A673 (cell line): ENCODE data around the gene PGC. TPM values are rescaled to one million over a fixed set of nuclear protein-coding genes. Genes with fewer than 3 reads are reported as not detected.

Source experiments
- BruUV-seq: library from RNA; stranded (reverse); fragments of 400-500 nt; replicated peaks from 2 replicates; lab custom pipeline; 2021; lab: Mats Ljungman, UMichigan
- CTCF ChIA-PET: fragments of 300-600 bp; sonication (Branson Sonifier 250); formaldehyde crosslinking; loops from one replicate; lab custom pipeline; 2022; ENCODE audit warnings: antibody characterized with exemption; lab: Charles Lee
- POLR2A ChIA-PET: fragments of 300-600 bp; sonication (Branson Sonifier 250); formaldehyde crosslinking; loops from one replicate; lab custom pipeline; 2022; ENCODE audit warnings: antibody characterized with exemption; ENCODE audit not compliant: low non-redundant PET; lab: Charles Lee
- DNase-seq: peaks from one replicate; pipeline ENCODE4 v3.0.0-alpha.2; 2015; ENCODE audit warnings: low spot score
- H3K27ac ChIP-seq: fragments of 200-600 bp; sonication (generic); 2 replicates; pipeline ENCODE4 v1.5.1; 2016; ENCODE audit warnings: mixed run types, low read depth, mild to moderate bottlenecking, mixed read lengths, antibody characterized with exemption, low read length; ENCODE audit not compliant: poor library complexity, severe bottlenecking
- H3K27me3 ChIP-seq: fragments of 200-600 bp; sonication (generic); replicated peaks from 2 replicates; pipeline ENCODE4 v1.6.1; 2017; ENCODE audit warnings: mixed run types, low read depth, mild to moderate bottlenecking, mixed read lengths, antibody characterized with exemption, low read length; ENCODE audit not compliant: insufficient read depth, poor library complexity
- H3K36me3 ChIP-seq: fragments of 200-600 bp; sonication (generic); 2 replicates; pipeline ENCODE4 v1.6.1; 2016; ENCODE audit warnings: mixed run types, mild to moderate bottlenecking, mixed read lengths, antibody characterized with exemption, low read length; ENCODE audit not compliant: insufficient read depth, poor library complexity, severe bottlenecking
- H3K4me1 ChIP-seq: fragments of 200-600 bp; sonication (generic); 2 replicates; pipeline ENCODE4 v1.6.1; 2017; ENCODE audit warnings: mixed run types, mild to moderate bottlenecking, mixed read lengths, antibody characterized with exemption, low read length; ENCODE audit not compliant: insufficient read depth, poor library complexity, severe bottlenecking
- H3K4me3 ChIP-seq: fragments of 200-600 bp; sonication (generic); 2 replicates; pipeline ENCODE4 v1.5.1; 2016; ENCODE audit warnings: low read depth, mixed run types, mild to moderate bottlenecking, mixed read lengths, low read length; ENCODE audit not compliant: poor library complexity, severe bottlenecking
- H3K9me3 ChIP-seq: fragments of 200-600 bp; sonication (generic); 2 replicates; pipeline ENCODE4 v1.6.1; 2016; ENCODE audit warnings: mixed run types, low read depth, mild to moderate bottlenecking, mixed read lengths, antibody characterized with exemption, low read length; ENCODE audit not compliant: poor library complexity, severe bottlenecking
- EZH2 ChIP-seq: fragments of 200-600 bp; sonication (generic); IDR thresholded peaks from 2 replicates; pipeline ENCODE4 v1.6.1; 2017; ENCODE audit warnings: borderline replicate concordance, low read depth, mild to moderate bottlenecking, mixed read lengths, antibody characterized with exemption, low read length; ENCODE audit not compliant: poor library complexity, severe bottlenecking
- intact Hi-C: fragments of 100-400 bp; cut with micrococcal nuclease; formaldehyde crosslinking; loops from one replicate; pipeline ENCODE4 v1.10.0; 2022; ENCODE audit not compliant: unreplicated experiment
- total RNA-seq: library from RNA; stranded (reverse); gene quantifications from 2 replicates; pipeline ENCODE4 v1.2.3, GENCODE V29; 2021
- TF ChIP-seq, protein P1 (sequence below): fragments of 300-800, 200-600 bp; sonication (generic); conservative IDR thresholded peaks from 2 replicates; pipeline ENCODE4 v1.5.1; 2017; ENCODE audit warnings: low read depth, mild to moderate bottlenecking, antibody characterized with exemption, low read length, moderate library complexity, mixed read lengths

The PGC gene
- total RNA-seq, 1 experiment from 2014 or later = not detected

DNA sequence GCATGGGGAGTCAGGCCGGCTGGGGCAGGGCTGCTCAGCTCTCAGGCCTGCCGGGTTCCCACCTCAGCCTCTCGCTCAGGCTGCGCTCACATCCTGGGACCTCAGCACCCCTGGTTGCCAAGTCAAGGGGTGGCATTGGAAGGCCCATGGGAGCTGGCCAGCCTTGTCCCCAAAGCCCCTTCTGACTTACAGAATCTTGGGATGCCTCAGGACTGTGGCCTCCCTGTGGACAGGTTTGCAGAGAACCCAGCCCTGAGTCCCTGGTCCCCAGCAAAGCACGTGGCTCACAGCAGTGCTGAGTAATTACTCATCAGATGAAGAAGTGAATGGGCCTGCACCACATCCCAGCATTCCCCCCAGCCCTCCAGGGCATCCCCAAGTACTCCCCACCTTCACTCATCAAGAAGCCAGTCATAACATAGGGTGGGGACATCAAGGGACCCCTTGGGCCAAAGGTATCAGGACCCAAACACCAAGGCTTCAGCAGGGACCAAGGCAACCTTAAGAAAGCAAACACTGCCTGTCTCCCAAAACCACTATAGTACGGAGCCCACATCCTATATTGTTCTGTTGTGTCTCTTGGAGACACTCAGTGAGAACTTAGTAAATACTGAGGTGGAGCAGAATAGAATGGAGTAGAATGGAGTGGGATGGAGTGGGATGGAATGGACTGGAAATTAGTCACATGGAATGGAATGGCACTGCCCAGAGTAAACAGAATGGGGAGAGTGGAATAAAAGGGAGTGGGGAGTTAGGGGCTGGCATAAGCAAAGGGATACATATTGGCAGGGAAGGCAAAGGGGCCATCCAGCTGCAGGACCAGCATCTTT is 3.6 kb downstream of the PGC start:
- ChIA-PET POLR2A (interaction anchor here (0.5 kb wide), 1 partner anchor 30 kb away, joined by 3 read pairs; no protein-coding TSS in a partner anchor), CTCF (no interaction called here)
- H3K27ac ChIP-seq = no peak overlapping the region
- no peak for DNase-seq
- no TSS peak for BruUV-seq
- H3K4me1 ChIP-seq = no peaks in the 10 kb centered on the region
- no peak for TF ChIP-seq EZH2
- TF ChIP-seq, protein P1, sequence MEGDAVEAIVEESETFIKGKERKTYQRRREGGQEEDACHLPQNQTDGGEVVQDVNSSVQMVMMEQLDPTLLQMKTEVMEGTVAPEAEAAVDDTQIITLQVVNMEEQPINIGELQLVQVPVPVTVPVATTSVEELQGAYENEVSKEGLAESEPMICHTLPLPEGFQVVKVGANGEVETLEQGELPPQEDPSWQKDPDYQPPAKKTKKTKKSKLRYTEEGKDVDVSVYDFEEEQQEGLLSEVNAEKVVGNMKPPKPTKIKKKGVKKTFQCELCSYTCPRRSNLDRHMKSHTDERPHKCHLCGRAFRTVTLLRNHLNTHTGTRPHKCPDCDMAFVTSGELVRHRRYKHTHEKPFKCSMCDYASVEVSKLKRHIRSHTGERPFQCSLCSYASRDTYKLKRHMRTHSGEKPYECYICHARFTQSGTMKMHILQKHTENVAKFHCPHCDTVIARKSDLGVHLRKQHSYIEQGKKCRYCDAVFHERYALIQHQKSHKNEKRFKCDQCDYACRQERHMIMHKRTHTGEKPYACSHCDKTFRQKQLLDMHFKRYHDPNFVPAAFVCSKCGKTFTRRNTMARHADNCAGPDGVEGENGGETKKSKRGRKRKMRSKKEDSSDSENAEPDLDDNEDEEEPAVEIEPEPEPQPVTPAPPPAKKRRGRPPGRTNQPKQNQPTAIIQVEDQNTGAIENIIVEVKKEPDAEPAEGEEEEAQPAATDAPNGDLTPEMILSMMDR = no peak
- H3K9me3 ChIP-seq = no peaks in the 10 kb centered on the region
- H3K4me3 ChIP-seq = no peak overlapping the region
- intact Hi-C loops = no loop called here
- H3K27me3 ChIP-seq = no peaks in the 10 kb centered on the region
- H3K36me3 ChIP-seq = no peaks in the 10 kb centered on the region

DNA sequence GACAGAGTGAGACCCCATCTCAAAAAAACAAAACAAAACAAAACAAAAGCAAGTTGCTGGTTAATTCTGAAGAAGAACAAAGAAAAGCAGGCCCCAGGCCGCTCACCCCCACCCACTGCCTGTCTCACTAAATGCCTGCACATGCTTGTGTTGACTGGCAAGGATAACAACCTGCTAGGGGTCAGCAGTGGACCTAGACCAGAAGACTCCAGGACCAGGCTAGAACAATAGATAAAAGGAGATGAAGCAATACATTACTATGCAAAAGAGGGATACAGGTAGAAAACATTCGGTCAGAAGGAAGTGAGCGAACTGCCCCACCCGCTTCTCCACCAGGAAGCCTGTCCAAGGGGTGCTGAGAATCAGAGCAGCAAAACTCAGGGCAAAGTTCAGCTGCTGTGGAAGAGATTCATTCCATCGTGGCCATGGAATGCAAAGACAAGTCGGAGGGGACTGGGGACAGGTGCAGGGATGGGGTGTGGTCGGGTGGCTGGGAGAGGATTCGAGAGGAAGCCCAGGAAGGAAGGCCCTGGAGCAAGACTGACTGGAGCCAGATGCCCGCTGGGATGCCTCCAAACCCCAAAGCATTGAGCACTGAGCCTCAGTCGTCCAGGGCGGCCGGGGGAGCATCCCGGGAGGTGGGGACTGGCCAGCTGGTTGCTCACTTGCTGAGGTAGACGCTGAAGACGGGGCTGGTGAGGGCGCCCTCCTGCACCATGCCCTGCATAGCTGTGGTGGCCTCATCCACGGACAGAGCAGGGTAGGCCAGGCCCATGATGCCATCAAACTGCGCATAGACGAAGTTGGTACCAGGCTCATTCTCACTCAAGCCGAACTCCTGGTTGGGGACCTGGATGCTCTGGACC is 5.3 kb downstream of the PGC start:
- H3K4me1 ChIP-seq = no peaks in the 10 kb centered on the region
- no peak for DNase-seq
- no peaks in the 10 kb centered on the region for H3K9me3 ChIP-seq
- H3K36me3 ChIP-seq = no peaks in the 10 kb centered on the region
- H3K27me3 ChIP-seq = no peaks in the 10 kb centered on the region
- BruUV-seq = no TSS peak
- ChIA-PET POLR2A (no interaction called here), CTCF (no interaction called here)
- H3K4me3 ChIP-seq = no peak overlapping the region
- intact Hi-C loops = no loop called here
- TF ChIP-seq, protein P1 = no peak
- TF ChIP-seq EZH2 = no peak
- H3K27ac ChIP-seq = no peak overlapping the region

DNA sequence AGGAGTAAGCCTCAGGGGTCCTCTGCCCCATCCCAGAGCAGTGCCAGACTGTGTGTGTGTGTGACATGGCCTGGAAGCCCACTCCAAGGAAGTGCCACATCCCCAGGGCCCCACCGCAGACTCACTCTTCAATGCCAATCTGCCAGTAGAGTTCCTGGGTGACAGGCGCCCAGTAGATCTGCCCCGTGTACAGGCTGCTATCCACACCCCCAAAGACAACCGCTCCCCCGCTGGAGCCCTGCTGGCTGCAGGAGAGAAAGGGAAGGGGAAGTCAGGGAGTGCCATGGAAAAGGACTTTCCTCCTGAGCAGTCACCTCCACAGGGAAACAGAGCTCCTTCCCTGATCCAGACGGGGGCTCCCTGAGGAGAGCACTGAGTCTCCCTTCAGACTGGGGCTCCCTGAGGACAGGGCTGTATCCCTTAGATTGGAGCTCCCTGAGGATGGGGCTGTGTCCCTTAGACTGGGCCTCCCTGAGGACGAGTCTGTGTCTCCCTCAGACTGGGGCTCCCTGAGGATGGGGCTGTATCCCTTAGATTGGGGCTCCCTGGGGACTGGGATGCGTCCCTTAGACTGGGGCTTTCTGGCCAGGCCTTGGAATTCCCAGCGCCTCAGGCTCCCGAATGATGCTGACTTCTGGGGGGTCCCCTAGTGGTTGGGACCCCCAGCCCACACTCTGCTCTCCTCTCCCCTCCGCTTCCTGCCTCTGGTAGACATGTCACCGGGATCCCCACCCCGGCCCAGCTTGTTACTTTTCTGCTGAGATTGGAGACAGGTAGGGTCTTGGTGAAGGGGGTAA is 6.6 kb downstream of the PGC start:
- no peak for DNase-seq
- no TSS peak for BruUV-seq
- Histone ChIP-seq H3K9me3 (no peaks in the 10 kb centered on the region), H3K4me3 (no peak overlapping the region), H3K27ac (no peak overlapping the region), H3K27me3 (no peaks in the 10 kb centered on the region), H3K4me1 (peaks cover 8% of the 10 kb centered on the region), H3K36me3 (no peaks in the 10 kb centered on the region)
- TF ChIP-seq EZH2 = no peak
- TF ChIP-seq, protein P1 = no peak
- intact Hi-C loops = no loop called here
- ChIA-PET CTCF (no interaction called here), POLR2A (no interaction called here)
